ENCODE data around the gene MIEF1. TPM values are rescaled to one million over a fixed set of nuclear protein-coding genes. Genes with fewer than 3 reads are reported as not detected.

Gene MIEF1
- total RNA-seq, 1 experiment from 2014 or later: 29.9 TPM

DNA sequence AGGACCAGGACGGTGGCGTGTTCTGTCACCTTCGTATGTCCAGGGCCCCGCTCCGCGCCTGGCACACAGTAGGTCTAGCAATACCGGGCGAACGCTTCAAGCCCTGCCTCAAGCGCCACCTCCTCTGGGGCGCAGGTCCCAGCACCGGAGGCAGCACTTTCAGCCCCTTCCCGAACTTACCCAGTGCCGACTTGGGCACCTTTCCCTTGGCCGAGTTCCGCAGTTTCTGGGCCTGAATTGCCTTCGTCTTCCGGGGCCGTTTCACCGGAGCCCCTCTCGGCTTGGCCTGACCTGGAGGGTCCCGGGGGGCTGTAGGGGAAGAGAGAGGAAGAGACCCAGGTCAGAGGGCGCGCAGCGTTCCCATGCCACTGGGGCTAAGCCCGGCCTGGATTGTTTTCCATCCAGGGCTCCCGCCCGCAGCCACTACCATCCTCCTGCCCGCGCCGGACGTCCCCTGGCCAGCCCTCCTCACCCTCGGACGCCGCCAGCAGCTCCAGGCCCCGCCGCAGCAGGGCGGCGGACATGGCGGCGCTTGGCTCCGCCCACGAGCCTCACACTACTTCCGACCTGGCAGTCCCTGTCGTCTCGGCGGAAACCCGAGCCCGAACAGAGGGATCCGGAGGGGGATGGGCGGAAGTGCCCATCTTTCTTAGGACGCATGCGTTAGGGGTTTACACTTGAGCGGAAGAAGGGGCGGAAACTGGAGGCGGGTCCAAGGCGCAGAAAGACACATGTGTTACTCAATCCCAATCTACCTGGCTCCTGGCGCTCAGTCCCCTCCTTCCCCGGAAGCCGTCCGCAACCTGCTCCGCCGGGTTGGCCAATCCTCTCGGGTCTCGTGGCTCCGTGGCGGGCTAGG is 30.4 kb downstream of the MIEF1 start, which contains the start of gene RPS19BP1:
Gene RPS19BP1, minus strand, starts transcription at position 534 of the 859 bp plus-strand sequence. Its CDS starts 10 bp downstream, at position 524.
- CTCF ChIA-PET: no interaction called here
- ATAC-seq: peak; percentile 89
- peaks cover 4% of the 10 kb centered on the region; the same call in 1 of the 2 replicates for H3K36me3 ChIP-seq (ENCODE audit: control insufficient read depth, insufficient read depth, low read length)
- intact Hi-C loops (cut with micrococcal nuclease; ENCODE audit: unreplicated experiment) (loop anchor here (5.0 kb wide), 1 partner anchor 35 kb away; no protein-coding TSS in a partner anchor), in situ Hi-C loops (cut with HindIII; ENCODE audit: low pct_unique_long_range_greater_than_20kb, low sequenced_read_pairs) (no loop called here)
- H3K27me3 ChIP-seq (ENCODE audit: control insufficient read depth, insufficient read depth, low read length): no peaks in the 10 kb centered on the region
- H3K27ac ChIP-seq (ENCODE audit: low read length): peak within 1 kb of the TSS; percentile 93
- peak; percentile 97 for DNase-seq (ENCODE audit: low read depth, low spot score)
- peaks cover 49% of the 10 kb centered on the region for H3K4me1 ChIP-seq (ENCODE audit: control insufficient read depth, insufficient read depth, low read length)
- POLR2A ChIA-PET: no interaction called here
- H3K4me3 ChIP-seq (ENCODE audit: low read depth in 2 of 2, low read length in 2 of 2): peak within 1 kb of the TSS; percentile 93 to 94
- TF ChIP-seq, protein P1, sequence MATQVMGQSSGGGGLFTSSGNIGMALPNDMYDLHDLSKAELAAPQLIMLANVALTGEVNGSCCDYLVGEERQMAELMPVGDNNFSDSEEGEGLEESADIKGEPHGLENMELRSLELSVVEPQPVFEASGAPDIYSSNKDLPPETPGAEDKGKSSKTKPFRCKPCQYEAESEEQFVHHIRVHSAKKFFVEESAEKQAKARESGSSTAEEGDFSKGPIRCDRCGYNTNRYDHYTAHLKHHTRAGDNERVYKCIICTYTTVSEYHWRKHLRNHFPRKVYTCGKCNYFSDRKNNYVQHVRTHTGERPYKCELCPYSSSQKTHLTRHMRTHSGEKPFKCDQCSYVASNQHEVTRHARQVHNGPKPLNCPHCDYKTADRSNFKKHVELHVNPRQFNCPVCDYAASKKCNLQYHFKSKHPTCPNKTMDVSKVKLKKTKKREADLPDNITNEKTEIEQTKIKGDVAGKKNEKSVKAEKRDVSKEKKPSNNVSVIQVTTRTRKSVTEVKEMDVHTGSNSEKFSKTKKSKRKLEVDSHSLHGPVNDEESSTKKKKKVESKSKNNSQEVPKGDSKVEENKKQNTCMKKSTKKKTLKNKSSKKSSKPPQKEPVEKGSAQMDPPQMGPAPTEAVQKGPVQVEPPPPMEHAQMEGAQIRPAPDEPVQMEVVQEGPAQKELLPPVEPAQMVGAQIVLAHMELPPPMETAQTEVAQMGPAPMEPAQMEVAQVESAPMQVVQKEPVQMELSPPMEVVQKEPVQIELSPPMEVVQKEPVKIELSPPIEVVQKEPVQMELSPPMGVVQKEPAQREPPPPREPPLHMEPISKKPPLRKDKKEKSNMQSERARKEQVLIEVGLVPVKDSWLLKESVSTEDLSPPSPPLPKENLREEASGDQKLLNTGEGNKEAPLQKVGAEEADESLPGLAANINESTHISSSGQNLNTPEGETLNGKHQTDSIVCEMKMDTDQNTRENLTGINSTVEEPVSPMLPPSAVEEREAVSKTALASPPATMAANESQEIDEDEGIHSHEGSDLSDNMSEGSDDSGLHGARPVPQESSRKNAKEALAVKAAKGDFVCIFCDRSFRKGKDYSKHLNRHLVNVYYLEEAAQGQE (IDR thresholded peaks at IDR 0.05; ENCODE audit: insufficient read depth in 1 of 2, low read depth in 2 of 2, low read length in 1 of 2): 0 out of 4 replicates have a peak, but pooled peaks of 1 of the 2 experiments have one; percentile 40
- TF ChIP-seq SIN3A (IDR thresholded peaks at IDR 0.05; ENCODE audit: borderline replicate concordance, insufficient read depth, low read depth, low read length) (no peak), POLR2AphosphoS5 (IDR thresholded peaks at IDR 0.05; ENCODE audit: low read depth, low read length) (peak; percentile 78), TCF7L2 (IDR thresholded peaks at IDR 0.05; ENCODE audit: low read depth, low read length) (no peak)
- TF ChIP-seq, protein P2, sequence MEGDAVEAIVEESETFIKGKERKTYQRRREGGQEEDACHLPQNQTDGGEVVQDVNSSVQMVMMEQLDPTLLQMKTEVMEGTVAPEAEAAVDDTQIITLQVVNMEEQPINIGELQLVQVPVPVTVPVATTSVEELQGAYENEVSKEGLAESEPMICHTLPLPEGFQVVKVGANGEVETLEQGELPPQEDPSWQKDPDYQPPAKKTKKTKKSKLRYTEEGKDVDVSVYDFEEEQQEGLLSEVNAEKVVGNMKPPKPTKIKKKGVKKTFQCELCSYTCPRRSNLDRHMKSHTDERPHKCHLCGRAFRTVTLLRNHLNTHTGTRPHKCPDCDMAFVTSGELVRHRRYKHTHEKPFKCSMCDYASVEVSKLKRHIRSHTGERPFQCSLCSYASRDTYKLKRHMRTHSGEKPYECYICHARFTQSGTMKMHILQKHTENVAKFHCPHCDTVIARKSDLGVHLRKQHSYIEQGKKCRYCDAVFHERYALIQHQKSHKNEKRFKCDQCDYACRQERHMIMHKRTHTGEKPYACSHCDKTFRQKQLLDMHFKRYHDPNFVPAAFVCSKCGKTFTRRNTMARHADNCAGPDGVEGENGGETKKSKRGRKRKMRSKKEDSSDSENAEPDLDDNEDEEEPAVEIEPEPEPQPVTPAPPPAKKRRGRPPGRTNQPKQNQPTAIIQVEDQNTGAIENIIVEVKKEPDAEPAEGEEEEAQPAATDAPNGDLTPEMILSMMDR (IDR thresholded peaks at IDR 0.05): no peak
- H3K9me3 ChIP-seq (ENCODE audit: control insufficient read depth, insufficient read depth, low read depth, low read length): no peaks in the 10 kb centered on the region
- no TSS peak for BruUV-seq (replicated peaks)

DNA sequence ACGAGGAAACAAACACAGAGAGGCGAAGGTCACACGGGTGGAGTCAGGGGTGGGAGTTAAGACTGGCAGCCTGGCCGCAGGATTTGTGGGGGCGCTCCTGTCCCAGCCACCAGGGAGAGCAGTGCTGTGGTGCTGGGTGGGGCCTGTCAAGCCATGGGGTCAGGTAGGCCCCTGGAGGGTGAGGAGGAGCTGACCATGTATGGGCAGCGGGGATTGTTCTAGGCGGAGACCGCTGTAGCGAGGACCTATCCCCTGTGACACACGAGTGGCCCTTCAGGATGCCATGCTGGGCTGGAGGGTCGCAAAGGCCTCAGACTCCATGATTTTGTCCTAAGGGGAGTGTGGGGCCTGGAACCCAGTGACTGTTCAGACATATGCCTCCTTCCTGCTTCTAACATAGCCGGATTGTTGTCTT is 32.0 kb downstream of the MIEF1 start:
- DNase-seq (ENCODE audit: low read depth, low spot score): no peak
- Histone ChIP-seq H3K9me3 (ENCODE audit: control insufficient read depth, insufficient read depth, low read depth, low read length) (no peaks in the 10 kb centered on the region), H3K4me3 (ENCODE audit: low read depth in 2 of 2, low read length in 2 of 2) (no peak overlapping the region), H3K27ac (ENCODE audit: low read length) (peak overlapping the region; percentile 48; the same call in 1 of the 2 replicates), H3K27me3 (ENCODE audit: control insufficient read depth, insufficient read depth, low read length) (no peaks in the 10 kb centered on the region), H3K4me1 (ENCODE audit: control insufficient read depth, insufficient read depth, low read length) (peaks cover 33% of the 10 kb centered on the region), H3K36me3 (ENCODE audit: control insufficient read depth, insufficient read depth, low read length) (peaks cover 4% of the 10 kb centered on the region; the same call in 1 of the 2 replicates)
- no peak for ATAC-seq
- ChIA-PET CTCF (interaction anchor here (0.6 to 0.8 kb wide), 2 partner anchors 502 to 546 kb away, joined by 3 to 5 read pairs; no protein-coding TSS in a partner anchor), POLR2A (interaction anchor here (0.6 kb wide), 1 partner anchor 84 kb away, joined by 4 read pairs; no protein-coding TSS in a partner anchor)
- intact Hi-C loops (cut with micrococcal nuclease; ENCODE audit: unreplicated experiment) (loop anchor here (5.0 kb wide), 1 partner anchor 37 kb away; no protein-coding TSS in a partner anchor), in situ Hi-C loops (cut with HindIII; ENCODE audit: low pct_unique_long_range_greater_than_20kb, low sequenced_read_pairs) (no loop called here)
- TF ChIP-seq POLR2AphosphoS5 (IDR thresholded peaks at IDR 0.05; ENCODE audit: low read depth, low read length) (no peak), TCF7L2 (IDR thresholded peaks at IDR 0.05; ENCODE audit: low read depth, low read length) (no peak), SIN3A (IDR thresholded peaks at IDR 0.05; ENCODE audit: borderline replicate concordance, insufficient read depth, low read depth, low read length) (no peak)
- TF ChIP-seq, protein P1 (IDR thresholded peaks at IDR 0.05; ENCODE audit: insufficient read depth in 1 of 2, low read depth in 2 of 2, low read length in 1 of 2): no peak
- TF ChIP-seq, protein P2 (IDR thresholded peaks at IDR 0.05): no peak
- BruUV-seq (replicated peaks): no TSS peak

Measured in Panc1 (cell line).